Stimulated activated CD4-positive, alpha-beta T cell treated with anti-CD3 and anti-CD28 coated beads, Interleukin-4, amount 100 ng/mL, for 24 hours (primary cell): ENCODE results near the gene DCAF5.
"Not testable (repeated sequence)": the region's sequence is repeated elsewhere in the genome, so short reads cannot be mapped to it uniquely, and the experiment has no call there.

ENCODE experiments used
- DNase-seq: peaks from one replicate; pipeline ENCODE4 v3.0.0-alpha.2; 2020

The DCAF5 gene

GRCh38 chr14:69065934-69066333 lies 87.0 kb downstream of the DCAF5 start:
- not testable (repeated sequence) for DNase-seq

- DNase-seq, result no peak
Measured at GRCh38 chr14:69064596-69064995, 88.3 kb downstream of the DCAF5 start.

GRCh38 chr14:69059658-69060623 lies 93.0 kb downstream of the DCAF5 start:
- no peak for DNase-seq

GRCh38 chr14:69055999-69056788 lies 96.7 kb downstream of the DCAF5 start:
- DNase-seq, result no peak

- DNase-seq, result no peak
Measured at GRCh38 chr14:69055125-69055524, 97.8 kb downstream of the DCAF5 start.

GRCh38 chr14:69054030-69054429 lies 98.9 kb downstream of the DCAF5 start:
- DNase-seq, result no peak

- DNase-seq, result no peak
Measured at GRCh38 chr14:69052181-69052601, 100.7 kb downstream of the DCAF5 start.

- DNase-seq, result no peak
Measured at GRCh38 chr14:69050240-69051184, 102.4 kb downstream of the DCAF5 start.

- DNase-seq, result no peak
Measured at GRCh38 chr14:69049675-69050074, 103.2 kb downstream of the DCAF5 start.

- DNase-seq, result no peak
Measured at GRCh38 chr14:69048456-69048855, 104.5 kb downstream of the DCAF5 start.

- no peak for DNase-seq
Measured at GRCh38 chr14:69047255-69047654, 105.7 kb downstream of the DCAF5 start.

- DNase-seq, result no peak
Measured at GRCh38 chr14:69046476-69046860, 106.5 kb downstream of the DCAF5 start.

- no peak for DNase-seq
Measured at GRCh38 chr14:69045857-69046475, 107.0 kb downstream of the DCAF5 start.

- no peak for DNase-seq
Measured at GRCh38 chr14:69044965-69045555, 107.9 kb downstream of the DCAF5 start.

GRCh38 chr14:69044296-69044695 lies 108.6 kb downstream of the DCAF5 start:
- DNase-seq, result no peak

- DNase-seq, result no peak
Measured at GRCh38 chr14:69043596-69044260, 109.2 kb downstream of the DCAF5 start.

GRCh38 chr14:69042787-69043444 lies 110.0 kb downstream of the DCAF5 start:
- no peak for DNase-seq

GRCh38 chr14:69042299-69042698 lies 110.6 kb downstream of the DCAF5 start:
- no peak for DNase-seq

- DNase-seq, result no peak
Measured at GRCh38 chr14:69041783-69042182, 111.1 kb downstream of the DCAF5 start.

GRCh38 chr14:69040353-69040752 lies 112.6 kb downstream of the DCAF5 start:
- no peak for DNase-seq

GRCh38 chr14:69039288-69039628 lies 113.7 kb downstream of the DCAF5 start:
- no peak for DNase-seq
